Upper lobe of left lung (tissue), 6 donors: ENCODE results near the gene SMC1B. TPM values are rescaled to one million over a fixed set of nuclear protein-coding genes. Genes with fewer than 3 reads are reported as not detected.
"Not testable (repeated sequence)": the region's sequence is repeated elsewhere in the genome, so short reads cannot be mapped to it uniquely, and the experiment has no call there.

Source experiments
- ATAC-seq, 2 donors: fragments of 200-7000 bp; cut with Tn5 transposase; one replicate each; pipeline ENCODE4 v1.9.1; 2022; ENCODE audit warnings: mild to moderate bottlenecking in 2 of 2, moderate library complexity in 2 of 2; ENCODE audit not compliant: low FRiP score in 2 of 2
- DNase-seq, 2 donors: peaks; one replicate each; pipeline ENCODE4 v3.0.0-alpha.2; 2019 to 2020
- H3K27ac ChIP-seq, 4 donors: fragments of 200-600 bp; sonication (generic); one replicate each; pipeline ENCODE4 v1.5.1; 2016 to 2019
- H3K27me3 ChIP-seq, 4 donors: fragments of 200-600 bp; sonication (generic); one replicate each; pipeline ENCODE4 v1.5.1; 2017 to 2019
- H3K36me3 ChIP-seq, 4 donors: fragments of 200-600 bp; sonication (generic); one replicate each; pipeline ENCODE4 v1.5.1; 2016 to 2019
- H3K4me1 ChIP-seq, 4 donors: fragments of 200-600 bp; sonication (generic); one replicate each; pipeline ENCODE4 v1.5.1; 2018 to 2019
- H3K4me3 ChIP-seq, 4 donors: fragments of 200-600 bp; sonication (generic); one replicate each; pipeline ENCODE4 v1.5.1; 2017 to 2019; ENCODE audit warnings: mild to moderate bottlenecking in 2 of 4, moderate library complexity in 1 of 4
- H3K9me3 ChIP-seq, 4 donors: fragments of 200-600 bp; sonication (generic); one replicate each; pipeline ENCODE4 v1.5.1; 2018 to 2019
- CTCF ChIP-seq, 6 experiments: fragments of 450-650 bp in 4 of 6; fragments of 200-600 bp in 2 of 6; sonication (generic) in 2 of 6; IDR thresholded peaks; one replicate each; pipeline ENCODE4 v1.5.1; 2016 to 2019; ENCODE audit warnings: antibody characterized with exemption in 6 of 6
- EP300 ChIP-seq, 4 donors: sonication (generic); formaldehyde crosslinking; IDR thresholded peaks; one replicate each; pipeline ENCODE4 v1.5.1; 2017; ENCODE audit warnings: antibody characterized with exemption in 4 of 4, control low read depth in 2 of 4
- POLR2A ChIP-seq, 4 donors: fragments of 450-650 bp; IDR thresholded peaks; one replicate each; pipeline ENCODE4 v1.5.1; 2016 to 2017; ENCODE audit warnings: antibody characterized with exemption in 4 of 4, mild to moderate bottlenecking in 2 of 4
- POLR2AphosphoS5 ChIP-seq, 2 donors: sonication (generic); formaldehyde crosslinking; IDR thresholded peaks; one replicate each; pipeline ENCODE4 v1.5.1; 2017; ENCODE audit warnings: antibody characterized with exemption in 2 of 2
- WGBS, 2 donors: methylation state at CpG; one replicate each; pipeline ENCODE4 v1.1.5; 2017 to 2018; 5-methylcytosine and 5-hydroxymethylcytosine counted together
- total RNA-seq, 6 donors: library from RNA; depleted of rRNA in 4 of 6; stranded (reverse); fragments of >200 nt in 4 of 6; gene quantifications; one replicate each; pipeline versions ENCODE4 v1.1.0 to v1.2.1, GENCODE V29; 2016 to 2021
- donor health status: DM: no; HTN: no; CAD: no; lungs with moderate emphysema.
- donor health status: DM: no; HTN: yes; CAD: no; lungs with severe emphysema.

Gene SMC1B
- total RNA-seq, 6 donors from 2014 or later, result not detected

- DNase-seq, result no peak
- peak in 1 of 6 experiments; percentile 11 for TF ChIP-seq CTCF (IDR thresholded peaks at IDR 0.05)
- TF ChIP-seq POLR2AphosphoS5 (IDR thresholded peaks at IDR 0.05), result no peak
- Histone ChIP-seq H3K36me3 (no peaks in the 10 kb centered on the region), H3K4me1 (no peaks in the 10 kb centered on the region), H3K4me3 (no peak overlapping the region), H3K27me3 (no peaks in the 10 kb centered on the region), H3K9me3 (no peaks in the 10 kb centered on the region), H3K27ac (no peak overlapping the region)
- WGBS, 2 donors, result 59 to 82% methylated on average over 3 to 5 of the region's 5 CpGs
- ATAC-seq, result no peak
Measured at GRCh38 chr22:45397806-45398205, 15.6 kb downstream of the SMC1B start.

DNA sequence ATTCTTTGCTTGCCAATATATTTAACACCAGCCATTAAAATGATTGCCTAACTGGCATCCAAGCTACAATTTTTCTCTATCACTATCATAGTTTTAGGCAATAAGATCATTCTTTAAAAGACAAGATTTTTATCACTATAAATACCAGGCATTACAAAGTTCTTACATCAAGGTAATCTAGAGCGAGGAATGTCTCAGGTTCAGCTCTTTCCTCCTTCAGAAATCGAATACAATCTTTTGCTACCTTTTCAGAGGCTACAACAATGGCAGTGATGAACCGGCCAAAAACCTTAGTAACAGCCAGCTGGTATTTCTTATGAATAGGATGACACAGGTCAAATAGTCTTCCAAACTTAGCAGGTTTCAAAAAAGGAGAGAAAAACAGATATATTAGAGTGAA lies 23.9 kb downstream of the SMC1B start:
- DNase-seq (no peak), ATAC-seq (no peak)
- Histone ChIP-seq H3K27me3 (no peaks in the 10 kb centered on the region), H3K4me1 (no peaks in the 10 kb centered on the region), H3K9me3 (no peaks in the 10 kb centered on the region), H3K4me3 (no peak overlapping the region), H3K36me3 (no peaks in the 10 kb centered on the region), H3K27ac (no peak overlapping the region)
- WGBS, 2 donors, result 87 to 92% methylated on average over 3 of the region's 3 CpGs
- TF ChIP-seq CTCF (IDR thresholded peaks at IDR 0.05) (no peak), POLR2A (IDR thresholded peaks at IDR 0.05) (no peak), POLR2AphosphoS5 (IDR thresholded peaks at IDR 0.05) (no peak), EP300 (IDR thresholded peaks at IDR 0.05) (no peak)

GRCh38 chr22:45381348-45381747 lies 32.1 kb downstream of the SMC1B start:
- H3K9me3 ChIP-seq, result no peaks in the 10 kb centered on the region
- H3K36me3 ChIP-seq, result no peaks in the 10 kb centered on the region
- no peaks in the 10 kb centered on the region for H3K27me3 ChIP-seq
- ATAC-seq (no peak), DNase-seq (no peak)
- peaks cover 0 to 5% (median 0%) of the 10 kb centered on the region in 4 donors for H3K4me1 ChIP-seq
- H3K27ac ChIP-seq, result no peak overlapping the region
- 80 to 83% methylated on average over 2 of the region's 2 CpGs for WGBS, 2 donors
- TF ChIP-seq POLR2A (IDR thresholded peaks at IDR 0.05), result no peak
- H3K4me3 ChIP-seq, result no peak overlapping the region

- Histone ChIP-seq H3K36me3 (no peaks in the 10 kb centered on the region), H3K27ac (no peak overlapping the region), H3K27me3 (no peaks in the 10 kb centered on the region), H3K4me3 (no peak overlapping the region), H3K9me3 (no peaks in the 10 kb centered on the region), H3K4me1 (peaks cover 0 to 5% (median 0%) of the 10 kb centered on the region in 4 donors)
- DNase-seq (peak in 1 of 2 donors; percentile 26), ATAC-seq (peak in 1 of 2 donors; percentile 49)
- TF ChIP-seq POLR2AphosphoS5 (IDR thresholded peaks at IDR 0.05) (no peak), CTCF (IDR thresholded peaks at IDR 0.05) (no peak), POLR2A (IDR thresholded peaks at IDR 0.05) (no peak), EP300 (IDR thresholded peaks at IDR 0.05) (no peak)
- 36 to 63% methylated on average over 1 of the region's 1 CpG for WGBS, 2 donors
Measured at GRCh38 chr22:45376703-45377102, 36.7 kb downstream of the SMC1B start.

DNA sequence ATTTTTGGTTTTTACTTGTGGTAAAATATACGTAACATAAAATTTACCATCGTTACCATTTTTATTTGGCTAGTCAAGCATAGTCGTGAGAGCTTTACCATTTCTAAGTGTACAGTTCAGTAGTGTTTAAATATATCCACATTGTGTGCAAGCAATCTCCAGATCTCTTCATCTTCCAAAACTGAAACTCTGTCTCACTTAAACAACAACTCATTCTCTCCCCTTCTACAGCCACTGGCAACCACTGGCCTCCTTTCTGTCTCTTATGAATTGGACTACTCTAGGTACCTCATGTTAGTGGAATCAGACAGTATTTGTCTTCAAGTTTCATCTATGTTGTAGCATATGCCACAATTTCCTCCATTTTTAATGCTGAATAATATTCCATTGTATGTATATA lies 37.4 kb downstream of the SMC1B start:
- TF ChIP-seq EP300 (IDR thresholded peaks at IDR 0.05) (no peak), CTCF (IDR thresholded peaks at IDR 0.05) (no peak), POLR2AphosphoS5 (IDR thresholded peaks at IDR 0.05) (no peak), POLR2A (IDR thresholded peaks at IDR 0.05) (no peak)
- 75 to 79% methylated on average over 3 of the region's 3 CpGs for whole genome bisulfite sequencing, 2 donors
- Histone ChIP-seq H3K4me3 (no peak overlapping the region), H3K27ac (no peak overlapping the region), H3K36me3 (no peaks in the 10 kb centered on the region), H3K9me3 (no peaks in the 10 kb centered on the region), H3K4me1 (peaks cover 0 to 5% (median 0%) of the 10 kb centered on the region in 4 donors), H3K27me3 (no peaks in the 10 kb centered on the region)
- DNase-seq (no peak), ATAC-seq (no peak)

DNA sequence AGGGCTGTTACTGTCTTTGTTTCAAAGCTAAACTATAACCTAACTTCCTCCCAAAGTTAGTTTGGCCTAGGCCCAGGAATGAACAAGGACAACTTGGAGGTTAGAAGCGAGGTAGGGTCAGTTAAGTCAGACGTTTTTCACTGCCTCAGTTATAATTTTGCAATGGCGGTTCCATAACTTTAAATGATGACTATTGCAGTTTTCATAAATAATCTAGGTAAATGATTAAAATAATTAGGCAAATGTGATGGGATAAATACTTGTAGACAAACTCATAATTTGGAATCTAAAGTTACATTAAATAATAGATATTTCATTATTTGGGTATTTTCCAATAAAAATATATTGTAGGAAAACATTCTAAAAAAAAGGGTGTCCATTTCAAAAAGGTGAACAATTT lies 39.8 kb downstream of the SMC1B start:
- ATAC-seq, H3K9me3 ChIP-seq, DNase-seq, H3K27ac ChIP-seq, H3K4me3 ChIP-seq, H3K4me1 ChIP-seq, H3K36me3 ChIP-seq, H3K27me3 ChIP-seq: not testable (repeated sequence)
- 86 to 89% methylated on average over 3 of the region's 3 CpGs for WGBS, 2 donors
